ENCODE results near the gene VGLL3.
A peak's percentile ranks its signal among the peaks of the same experiment; 100 is the strongest.
"Not testable (repeated sequence)": the region's sequence is repeated elsewhere in the genome, so short reads cannot be mapped to it uniquely, and the experiment has no call there.

VGLL3 gene

GRCh38 chr3:86990734-86991481 lies at the start of gene VGLL3:
TSS of gene VGLL3 (minus strand) at chr3:86991149. CDS start at chr3:86990743, 406 bp downstream.
- peak; percentile 97 for DNase-seq (ENCODE audit: low read depth)
- H3K4me3 ChIP-seq (ENCODE audit: low read depth, low read length): peak within 1 kb of the TSS; percentile 94
- TF ChIP-seq CTCF (conservative IDR thresholded peaks at IDR 0.05; ENCODE audit: low read depth, low read length): peak; percentile 45

GRCh38 chr3:87037652-87038051 lies 46.7 kb upstream of the VGLL3 start:
- no peak for TF ChIP-seq CTCF (conservative IDR thresholded peaks at IDR 0.05; ENCODE audit: low read depth, low read length)
- no peak overlapping the region for H3K4me3 ChIP-seq (ENCODE audit: low read depth, low read length)
- DNase-seq (ENCODE audit: low read depth): no peak

- TF ChIP-seq CTCF (conservative IDR thresholded peaks at IDR 0.05; ENCODE audit: low read depth, low read length): no peak
- H3K4me3 ChIP-seq (ENCODE audit: low read depth, low read length): no peak overlapping the region
- DNase-seq (ENCODE audit: low read depth): no peak
Measured at GRCh38 chr3:87036671-87037070, 45.7 kb upstream of the VGLL3 start.

- DNase-seq (ENCODE audit: low read depth): no peak
- no peak for TF ChIP-seq CTCF (conservative IDR thresholded peaks at IDR 0.05; ENCODE audit: low read depth, low read length)
- no peak overlapping the region for H3K4me3 ChIP-seq (ENCODE audit: low read depth, low read length)
Measured at GRCh38 chr3:87035339-87035738, 44.4 kb upstream of the VGLL3 start.

GRCh38 chr3:87033205-87033604 lies 42.3 kb upstream of the VGLL3 start:
- no peak overlapping the region for H3K4me3 ChIP-seq (ENCODE audit: low read depth, low read length)
- TF ChIP-seq CTCF (conservative IDR thresholded peaks at IDR 0.05; ENCODE audit: low read depth, low read length): no peak
- DNase-seq (ENCODE audit: low read depth): no peak

GRCh38 chr3:87025661-87026645 lies 35.0 kb upstream of the VGLL3 start:
- TF ChIP-seq CTCF (conservative IDR thresholded peaks at IDR 0.05; ENCODE audit: low read depth, low read length): no peak
- peak; percentile 20 for DNase-seq (ENCODE audit: low read depth)
- no peak overlapping the region for H3K4me3 ChIP-seq (ENCODE audit: low read depth, low read length)

GRCh38 chr3:87017370-87017769 lies 26.4 kb upstream of the VGLL3 start:
- DNase-seq (ENCODE audit: low read depth); H3K4me3 ChIP-seq (ENCODE audit: low read depth, low read length): not testable (repeated sequence)
